Measurements from ENCODE around the gene TRPC6.
"Not testable (repeated sequence)": the region's sequence is repeated elsewhere in the genome, so short reads cannot be mapped to it uniquely, and the experiment has no call there.

Gene TRPC6

GRCh38 chr11:101446238-101446637, 137.6 kb downstream of the TRPC6 start:
- DNase-seq, result no peak

GRCh38 chr11:101445761-101446160, 138.0 kb downstream of the TRPC6 start:
- DNase-seq, result no peak

- no peak for DNase-seq
Measured at GRCh38 chr11:101444851-101445250, 139.0 kb downstream of the TRPC6 start.

GRCh38 chr11:101444164-101444563, 139.6 kb downstream of the TRPC6 start:
- DNase-seq, result no peak

- DNase-seq, result no peak
Measured at GRCh38 chr11:101442936-101443521, 140.8 kb downstream of the TRPC6 start.

GRCh38 chr11:101442171-101442570, 141.6 kb downstream of the TRPC6 start:
- DNase-seq, result no peak

GRCh38 chr11:101441747-101442146, 142.1 kb downstream of the TRPC6 start:
- DNase-seq, result no peak

GRCh38 chr11:101439488-101439887, 144.3 kb downstream of the TRPC6 start:
- DNase-seq, result no peak

- not testable (repeated sequence) for DNase-seq
Measured at GRCh38 chr11:101438708-101439107, 145.1 kb downstream of the TRPC6 start.

GRCh38 chr11:101438126-101438525, 145.7 kb downstream of the TRPC6 start:
- DNase-seq, result no peak

GRCh38 chr11:101436511-101437142, 147.2 kb downstream of the TRPC6 start:
- DNase-seq, result no peak

GRCh38 chr11:101435408-101435973, 148.3 kb downstream of the TRPC6 start:
- DNase-seq, result no peak

GRCh38 chr11:101434026-101434643, 149.7 kb downstream of the TRPC6 start:
- no peak for DNase-seq

GRCh38 chr11:101433151-101433550, 150.7 kb downstream of the TRPC6 start:
- no peak for DNase-seq

GRCh38 chr11:101429703-101430540, 153.9 kb downstream of the TRPC6 start:
- DNase-seq, result no peak

GRCh38 chr11:101428918-101429317, 154.9 kb downstream of the TRPC6 start:
- no peak for DNase-seq

- DNase-seq, result no peak
Measured at GRCh38 chr11:101407324-101407723, 176.5 kb downstream of the TRPC6 start.
